ENCODE data around the gene POLR2J3. TPM values are rescaled to one million over a fixed set of nuclear protein-coding genes. Genes with fewer than 3 reads are reported as not detected.
"Not testable (repeated sequence)": the region's sequence is repeated elsewhere in the genome, so short reads cannot be mapped to it uniquely, and the experiment has no call there.

The POLR2J3 gene
- total RNA-seq, 4 donors from 2014 or later: 0.77 to 50.7 (median 17.1) TPM

GRCh38 chr7:102574607-102575006 lies 2.2 kb upstream of the POLR2J3 start:
- H3K27ac ChIP-seq; H3K27me3 ChIP-seq; intact Hi-C loops (cut with DNase I; ENCODE audit: low total_unique reads); H3K4me1 ChIP-seq; H3K4me3 ChIP-seq; H3K36me3 ChIP-seq; DNase-seq; H3K9me3 ChIP-seq: not testable (repeated sequence)

- intact Hi-C loops (cut with DNase I; ENCODE audit: low total_unique reads); H3K9me3 ChIP-seq; H3K4me1 ChIP-seq; H3K27me3 ChIP-seq; H3K4me3 ChIP-seq; DNase-seq; H3K27ac ChIP-seq; H3K36me3 ChIP-seq: not testable (repeated sequence)
Measured at GRCh38 chr7:102568620-102569019, 3.8 kb downstream of the POLR2J3 start.

- DNase-seq; intact Hi-C loops (cut with DNase I; ENCODE audit: low total_unique reads): not testable (repeated sequence)
Measured at GRCh38 chr7:102550808-102551422, 21.5 kb downstream of the POLR2J3 start, which contains the start of gene SPDYE2. Gene SPDYE2, plus strand, starts transcription at chr7:102551226. Its CDS starts 2,030 bp downstream, at chr7:102553256.

GRCh38 chr7:102546353-102546752 lies 26.0 kb downstream of the POLR2J3 start:
- H3K27ac ChIP-seq; H3K9me3 ChIP-seq; H3K27me3 ChIP-seq; H3K4me3 ChIP-seq; H3K36me3 ChIP-seq; intact Hi-C loops (cut with DNase I; ENCODE audit: low total_unique reads); H3K4me1 ChIP-seq; DNase-seq: not testable (repeated sequence)

More at GRCh38 chr7:102550808-102551422, 21.5 kb downstream of the POLR2J3 start, which contains the start of gene SPDYE2:
- H3K9me3 ChIP-seq, H3K36me3 ChIP-seq, H3K27ac ChIP-seq, H3K27me3 ChIP-seq, H3K4me3 ChIP-seq, H3K4me1 ChIP-seq: not testable (repeated sequence)

- H3K4me3 ChIP-seq; H3K36me3 ChIP-seq; intact Hi-C loops (cut with DNase I; ENCODE audit: low total_unique reads); H3K9me3 ChIP-seq; DNase-seq; H3K27ac ChIP-seq; H3K27me3 ChIP-seq; H3K4me1 ChIP-seq: not testable (repeated sequence)
Measured at GRCh38 chr7:102545288-102545687, 27.1 kb downstream of the POLR2J3 start.

GRCh38 chr7:102544372-102544771 lies 28.0 kb downstream of the POLR2J3 start:
- intact Hi-C loops (cut with DNase I; ENCODE audit: low total_unique reads); H3K27me3 ChIP-seq; H3K36me3 ChIP-seq; H3K9me3 ChIP-seq; H3K4me1 ChIP-seq; H3K4me3 ChIP-seq; DNase-seq; H3K27ac ChIP-seq: not testable (repeated sequence)

- H3K36me3 ChIP-seq; DNase-seq; H3K27me3 ChIP-seq; H3K27ac ChIP-seq; intact Hi-C loops (cut with DNase I; ENCODE audit: low total_unique reads); H3K9me3 ChIP-seq; H3K4me3 ChIP-seq; H3K4me1 ChIP-seq: not testable (repeated sequence)
Measured at GRCh38 chr7:102543596-102543995, 28.8 kb downstream of the POLR2J3 start, which contains the start of gene UPK3BL2. Gene UPK3BL2, minus strand, starts transcription at chr7:102543696. Its CDS starts 60 bp downstream, at chr7:102543636.

- DNase-seq, H3K27ac ChIP-seq: not testable (repeated sequence)
Measured at GRCh38 chr7:102542771-102543170, 29.6 kb downstream of the POLR2J3 start.

GRCh38 chr7:102542083-102542482 lies 30.3 kb downstream of the POLR2J3 start:
- H3K36me3 ChIP-seq; H3K9me3 ChIP-seq; H3K4me3 ChIP-seq; DNase-seq; H3K27me3 ChIP-seq; intact Hi-C loops (cut with DNase I; ENCODE audit: low total_unique reads); H3K4me1 ChIP-seq; H3K27ac ChIP-seq: not testable (repeated sequence)

More at GRCh38 chr7:102542771-102543170, 29.6 kb downstream of the POLR2J3 start:
- H3K4me3 ChIP-seq; H3K27me3 ChIP-seq; H3K36me3 ChIP-seq; H3K9me3 ChIP-seq; intact Hi-C loops (cut with DNase I; ENCODE audit: low total_unique reads); H3K4me1 ChIP-seq: not testable (repeated sequence)

GRCh38 chr7:102540604-102541003 lies 31.8 kb downstream of the POLR2J3 start:
- H3K9me3 ChIP-seq; H3K27ac ChIP-seq; H3K4me3 ChIP-seq; H3K36me3 ChIP-seq; intact Hi-C loops (cut with DNase I; ENCODE audit: low total_unique reads); H3K27me3 ChIP-seq; DNase-seq; H3K4me1 ChIP-seq: not testable (repeated sequence)

GRCh38 chr7:102535062-102535615 lies 37.2 kb downstream of the POLR2J3 start:
- H3K36me3 ChIP-seq; H3K4me3 ChIP-seq; H3K27me3 ChIP-seq; DNase-seq; intact Hi-C loops (cut with DNase I; ENCODE audit: low total_unique reads); H3K27ac ChIP-seq; H3K4me1 ChIP-seq; H3K9me3 ChIP-seq: not testable (repeated sequence)

GRCh38 chr7:102532127-102532526 lies 40.3 kb downstream of the POLR2J3 start:
- H3K27ac ChIP-seq; H3K4me3 ChIP-seq; H3K4me1 ChIP-seq; H3K27me3 ChIP-seq; H3K9me3 ChIP-seq; DNase-seq; H3K36me3 ChIP-seq; intact Hi-C loops (cut with DNase I; ENCODE audit: low total_unique reads): not testable (repeated sequence)

GRCh38 chr7:102531583-102531982 lies 40.8 kb downstream of the POLR2J3 start:
- H3K4me3 ChIP-seq; H3K27me3 ChIP-seq; intact Hi-C loops (cut with DNase I; ENCODE audit: low total_unique reads); H3K9me3 ChIP-seq; H3K4me1 ChIP-seq; H3K27ac ChIP-seq; H3K36me3 ChIP-seq: not testable (repeated sequence)
- DNase-seq: peak in 1 of 2 donors; percentile 43

Data from uterus (tissue), 4 donors.